ENCODE results near the gene LGALS9B. TPM values are rescaled to one million over a fixed set of nuclear protein-coding genes. Genes with fewer than 3 reads are reported as not detected.
"Not testable (repeated sequence)": the region's sequence is repeated elsewhere in the genome, so short reads cannot be mapped to it uniquely, and the experiment has no call there.

LGALS9B gene
- total RNA-seq, 1 donor from 2014 or later: 0.98 TPM

- H3K27me3 ChIP-seq; H3K27ac ChIP-seq; H3K9me3 ChIP-seq; intact Hi-C loops (cut with DNase I); H3K4me3 ChIP-seq; H3K4me1 ChIP-seq; DNase-seq (ENCODE audit: extremely low spot score in 2 of 2); H3K36me3 ChIP-seq: not testable (repeated sequence)
Measured at GRCh38 chr17:20422826-20423225, 44.5 kb downstream of the LGALS9B start.

GRCh38 chr17:20418838-20419237, 48.5 kb downstream of the LGALS9B start:
- H3K4me3 ChIP-seq; intact Hi-C loops (cut with DNase I); H3K9me3 ChIP-seq; H3K27me3 ChIP-seq; H3K36me3 ChIP-seq; DNase-seq (ENCODE audit: extremely low spot score in 2 of 2); H3K4me1 ChIP-seq; H3K27ac ChIP-seq: not testable (repeated sequence)

- H3K4me1 ChIP-seq; DNase-seq (ENCODE audit: extremely low spot score in 2 of 2); H3K4me3 ChIP-seq; H3K36me3 ChIP-seq; H3K27ac ChIP-seq; H3K9me3 ChIP-seq; H3K27me3 ChIP-seq; intact Hi-C loops (cut with DNase I): not testable (repeated sequence)
Measured at GRCh38 chr17:20417492-20418080, 49.8 kb downstream of the LGALS9B start.

- H3K9me3 ChIP-seq; H3K36me3 ChIP-seq; intact Hi-C loops (cut with DNase I); H3K4me3 ChIP-seq; H3K4me1 ChIP-seq; DNase-seq (ENCODE audit: extremely low spot score in 2 of 2); H3K27me3 ChIP-seq; H3K27ac ChIP-seq: not testable (repeated sequence)
Measured at GRCh38 chr17:20416381-20416911, 50.9 kb downstream of the LGALS9B start.

DNA sequence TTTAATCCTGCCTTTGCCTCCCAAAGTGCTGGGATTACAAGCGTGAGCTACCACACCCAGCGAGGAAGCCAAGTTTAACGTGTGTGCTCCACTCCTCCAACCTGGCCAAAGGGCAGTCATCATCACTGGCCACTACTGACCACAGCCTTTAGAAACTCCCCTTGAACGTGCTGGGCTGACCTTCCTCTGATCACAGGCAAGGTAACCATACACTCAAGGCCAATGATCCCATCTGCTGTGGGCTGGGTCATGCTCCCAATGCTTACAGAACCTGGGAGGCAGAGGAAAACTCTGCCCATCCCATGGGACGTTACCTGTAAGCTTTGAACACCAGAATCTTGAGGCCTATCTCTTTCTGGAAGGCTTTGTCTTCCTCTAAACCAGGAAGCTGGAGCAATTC, 51.9 kb downstream of the LGALS9B start:
- H3K27ac ChIP-seq; DNase-seq (ENCODE audit: extremely low spot score in 2 of 2); H3K9me3 ChIP-seq; H3K4me3 ChIP-seq; H3K4me1 ChIP-seq; H3K27me3 ChIP-seq; intact Hi-C loops (cut with DNase I); H3K36me3 ChIP-seq: not testable (repeated sequence)

DNA sequence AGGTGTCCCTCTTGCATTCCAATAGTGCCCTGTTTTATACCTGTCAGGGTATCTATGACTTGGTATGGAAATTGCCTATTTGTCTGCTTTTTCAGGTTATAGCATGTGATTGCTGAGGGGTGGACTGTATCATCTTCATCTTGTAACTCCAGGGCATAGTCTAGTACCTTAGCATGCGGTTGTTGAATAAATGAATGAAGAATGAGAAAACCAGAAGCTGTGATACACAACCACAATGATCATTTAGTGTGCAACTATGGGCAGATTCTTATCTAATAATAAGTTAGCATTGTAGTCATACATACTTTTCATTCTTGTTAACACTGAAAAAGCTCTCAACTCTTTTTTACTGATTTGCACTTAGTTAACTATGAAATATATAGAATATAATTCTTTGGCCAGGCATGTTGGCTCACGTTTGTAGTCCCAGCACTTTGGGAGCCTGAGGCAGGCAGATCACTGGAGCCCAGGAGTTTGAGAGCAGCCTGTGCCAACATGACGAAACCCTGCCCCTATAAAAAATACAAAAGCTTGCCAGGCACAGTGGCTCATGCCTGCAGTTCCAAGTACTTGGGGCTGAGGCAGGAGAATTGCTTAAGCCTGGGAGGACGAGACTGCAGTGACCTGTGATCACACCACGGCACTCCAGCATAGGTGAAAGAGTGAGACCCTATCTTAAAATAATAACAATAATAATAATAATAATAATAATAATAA, 65.9 kb downstream of the LGALS9B start:
- H3K27ac ChIP-seq; H3K4me3 ChIP-seq; H3K27me3 ChIP-seq; H3K4me1 ChIP-seq; H3K9me3 ChIP-seq; H3K36me3 ChIP-seq; intact Hi-C loops (cut with DNase I); DNase-seq (ENCODE audit: extremely low spot score in 2 of 2): not testable (repeated sequence)

DNA sequence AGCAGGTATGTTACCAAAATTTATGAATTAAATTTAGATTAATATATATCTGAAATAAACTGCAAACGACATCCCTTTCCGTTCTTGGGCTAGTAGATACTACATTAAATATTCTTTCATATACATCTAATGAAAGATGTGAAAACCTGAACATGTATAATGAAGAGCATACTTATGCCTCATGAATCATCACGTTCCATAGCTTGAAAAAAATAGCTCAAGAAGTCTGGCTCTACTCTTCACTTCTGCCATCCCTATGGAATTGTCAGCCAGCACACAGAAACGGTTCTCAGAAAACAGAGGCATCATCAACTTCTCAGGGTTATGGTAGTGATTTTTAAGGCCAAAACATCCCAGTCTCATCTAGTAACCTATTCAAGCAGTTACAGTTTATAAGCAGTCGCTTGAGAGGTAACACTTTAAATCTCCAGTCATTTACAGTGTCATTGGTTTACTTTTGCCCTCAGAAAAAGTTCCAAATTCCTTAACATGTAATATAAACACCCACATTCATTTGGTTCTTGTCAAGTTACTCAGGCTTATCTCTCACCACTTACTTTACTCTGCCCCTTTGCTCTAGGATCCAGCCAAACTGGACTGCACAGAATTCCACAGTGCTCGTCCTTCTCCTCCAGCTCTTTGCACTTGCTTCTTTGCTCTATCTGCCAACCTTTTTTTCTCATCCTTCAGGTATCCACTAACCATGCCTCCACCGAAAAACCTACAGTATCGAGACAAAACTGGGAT, 66.6 kb downstream of the LGALS9B start:
- H3K27ac ChIP-seq; H3K4me3 ChIP-seq; H3K9me3 ChIP-seq; DNase-seq (ENCODE audit: extremely low spot score in 2 of 2); H3K4me1 ChIP-seq; intact Hi-C loops (cut with DNase I); H3K27me3 ChIP-seq; H3K36me3 ChIP-seq: not testable (repeated sequence)

Small RNA genes lying within 50 kb of the gene (small RNA-seq; reads per million reads assigned to genes)
- gene YWHAEP3: not detected

Other genes starting within 250 kb of the LGALS9B start
- gene CDRT15L2, start 112.2 kb upstream of the LGALS9B start, total RNA-seq: not detected

Data from vagina (tissue), 2 donors.